OCI-LY7 (cell line): ENCODE data around the gene P2RX5. TPM values are rescaled to one million over a fixed set of nuclear protein-coding genes. Genes with fewer than 3 reads are reported as not detected.

Experiments
- BruUV-seq: library from RNA; stranded (reverse); fragments of 400-500 nt; replicated peaks from 2 replicates; lab custom pipeline; 2021; lab: Mats Ljungman, UMichigan
- CTCF ChIA-PET: fragments of 300-600 bp; sonication (Branson Sonifier 250); formaldehyde crosslinking; loops from one replicate; lab custom pipeline; 2022; ENCODE audit warnings: antibody characterized with exemption; ENCODE audit not compliant: unreplicated experiment; lab: Charles Lee
- POLR2A ChIA-PET: fragments of 300-600 bp; sonication (Branson Sonifier 250); formaldehyde crosslinking; loops from one replicate; lab custom pipeline; 2022; ENCODE audit warnings: antibody characterized with exemption; lab: Charles Lee
- DNase-seq: peaks from one replicate; pipeline ENCODE4 v3.0.0-alpha.2; 2015; ENCODE audit warnings: low spot score
- H2AFZ ChIP-seq: fragments of 200-600 bp; sonication (generic), shearing (Covaris generic); 2 replicates; pipeline ENCODE4 v1.6.1; 2014; ENCODE audit warnings: mild to moderate bottlenecking, antibody characterized with exemption, low read length, moderate library complexity
- H3K27ac ChIP-seq: fragments of 200-600 bp; sonication (generic); 2 replicates; pipeline ENCODE4 v1.5.1; 2014; ENCODE audit warnings: mixed run types, low read depth, mild to moderate bottlenecking, moderate library complexity, low read length, inconsistent platforms; ENCODE audit not compliant: poor library complexity, severe bottlenecking
- H3K36me3 ChIP-seq: fragments of 200-600 bp; sonication (generic); 2 replicates; pipeline ENCODE4 v1.6.1; 2014; ENCODE audit warnings: mild to moderate bottlenecking, antibody characterized with exemption, low read length, moderate library complexity, mixed read lengths; ENCODE audit not compliant: insufficient read depth
- H3K4me1 ChIP-seq: fragments of 200-600 bp; sonication (generic); 2 replicates; pipeline ENCODE4 v1.5.1; 2014; ENCODE audit warnings: mild to moderate bottlenecking, low read length; ENCODE audit not compliant: insufficient read depth, poor library complexity, severe bottlenecking
- H3K4me2 ChIP-seq: fragments of 200-600 bp; sonication (generic); 2 replicates; pipeline ENCODE4 v1.6.1; 2014; ENCODE audit warnings: mild to moderate bottlenecking, low read length
- H3K4me3 ChIP-seq: fragments of 200-600 bp; sonication (generic); 2 replicates; pipeline ENCODE4 v1.5.1; 2014; ENCODE audit warnings: mild to moderate bottlenecking, low read depth, low read length; ENCODE audit not compliant: poor library complexity, severe bottlenecking
- H3K79me2 ChIP-seq: fragments of 200-600 bp; sonication (generic); 2 replicates; pipeline ENCODE4 v1.6.1; 2016; ENCODE audit warnings: low read depth, mild to moderate bottlenecking, low read length, moderate library complexity, mixed read lengths; ENCODE audit not compliant: insufficient read depth
- H3K9me2 ChIP-seq: fragments of 200-600 bp; sonication (generic); 2 replicates; pipeline ENCODE4 v1.6.1; 2016; ENCODE audit warnings: mild to moderate bottlenecking, low read length, mixed read lengths; ENCODE audit not compliant: insufficient read depth
- H3K9me3 ChIP-seq: fragments of 200-600 bp; sonication (generic); 2 replicates; pipeline ENCODE4 v1.6.1; 2014; ENCODE audit warnings: mild to moderate bottlenecking, mixed run types, low read length, mixed read lengths
- H4K20me1 ChIP-seq: fragments of 200-600 bp; sonication (generic); 2 replicates; pipeline ENCODE4 v1.6.1; 2014; ENCODE audit warnings: mild to moderate bottlenecking, antibody characterized with exemption, low read length, moderate library complexity, mixed read lengths; ENCODE audit not compliant: insufficient read depth
- EZH2phosphoT487 ChIP-seq: fragments of 200-600 bp; sonication (generic); IDR thresholded peaks from 2 replicates; pipeline ENCODE4 v1.6.1; 2018; ENCODE audit warnings: low read depth, borderline replicate concordance, mild to moderate bottlenecking, mixed run types, antibody characterized with exemption, low read length, moderate library complexity, mixed read lengths
- intact Hi-C: fragments of 100-400 bp; cut with micrococcal nuclease; formaldehyde crosslinking; loops from one replicate; pipeline ENCODE4 v1.10.0; 2022; ENCODE audit not compliant: unreplicated experiment
- total RNA-seq, 2 experiments: library from RNA; depleted of rRNA in 1 of 2; stranded (reverse); fragments of >200 nt in 1 of 2; shearing (Covaris generic) in 1 of 2; gene quantifications; 2 replicates each; pipeline ENCODE4 v1.2.3, GENCODE V29; 2014 to 2022
- TF ChIP-seq, protein P1 (sequence below): fragments of 200-600 bp; sonication (generic); conservative IDR thresholded peaks from 2 replicates; pipeline ENCODE4 v1.5.1; 2014; ENCODE audit warnings: mild to moderate bottlenecking, antibody characterized with exemption, low read length, moderate library complexity, mixed read lengths

Gene P2RX5
- total RNA-seq, 2 experiments from 2014 or later = 150 to 195 TPM

DNA sequence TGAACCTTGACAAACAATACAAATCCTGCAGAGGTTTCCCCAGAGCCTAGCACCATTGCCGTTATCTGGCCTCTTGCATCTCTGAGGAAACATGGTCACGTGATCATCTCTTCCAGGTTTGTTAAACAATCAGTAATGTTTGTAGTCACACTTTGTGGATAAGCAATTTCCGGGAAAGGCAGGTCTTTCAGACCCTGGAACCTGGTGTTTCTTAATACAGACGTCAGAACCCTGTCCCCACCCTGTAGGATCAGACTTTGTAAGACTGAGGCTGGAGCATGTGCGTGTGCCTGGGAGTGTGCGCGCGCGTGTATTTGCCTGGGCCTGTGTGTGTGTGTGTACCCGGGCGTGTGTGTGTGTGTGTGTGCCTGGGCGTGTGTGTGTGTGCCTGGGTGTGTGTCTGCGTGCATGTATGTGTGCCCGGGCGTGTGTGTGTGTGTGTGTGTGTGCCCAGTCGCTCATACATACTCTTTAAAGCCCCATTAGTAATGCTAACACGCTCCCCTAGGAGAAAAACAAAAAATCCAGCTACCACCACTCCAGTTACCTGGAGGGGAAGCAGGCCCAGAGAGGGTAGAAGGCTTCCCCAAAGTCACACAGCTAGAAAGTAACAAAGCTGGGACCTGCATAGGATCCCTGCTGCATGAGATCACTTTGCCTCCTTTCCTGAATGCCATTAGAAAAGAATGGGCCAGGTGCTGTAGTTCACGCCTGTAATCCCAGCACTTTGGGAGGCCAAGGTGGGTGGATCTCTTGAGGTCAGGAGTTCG is 54.1 kb downstream of the P2RX5 start:
- Histone ChIP-seq H3K9me3 (no peaks in the 10 kb centered on the region), H3K79me2 (no peaks in the 10 kb centered on the region), H3K4me2 (no peak overlapping the region), H4K20me1 (no peaks in the 10 kb centered on the region), H3K9me2 (no peaks in the 10 kb centered on the region), H2AFZ (no peak overlapping the region), H3K4me3 (no peak overlapping the region), H3K4me1 (peaks cover 35% of the 10 kb centered on the region), H3K27ac (no peak overlapping the region), H3K36me3 (no peaks in the 10 kb centered on the region)
- no TSS peak for BruUV-seq
- intact Hi-C loops = no loop called here
- no peak for TF ChIP-seq EZH2phosphoT487
- DNase-seq = no peak
- ChIA-PET CTCF (no interaction called here), POLR2A (no interaction called here)

GRCh38 chr17:3641014-3641413 is 54.9 kb downstream of the P2RX5 start:
- no peaks in the 10 kb centered on the region for H4K20me1 ChIP-seq
- H3K79me2 ChIP-seq = no peaks in the 10 kb centered on the region
- no peaks in the 10 kb centered on the region for H3K9me2 ChIP-seq
- H3K4me2 ChIP-seq = no peak overlapping the region
- no peak overlapping the region for H2AFZ ChIP-seq
- H3K27ac ChIP-seq = no peak overlapping the region
- H3K9me3 ChIP-seq = no peaks in the 10 kb centered on the region
- no peaks in the 10 kb centered on the region for H3K36me3 ChIP-seq
- peaks cover 26% of the 10 kb centered on the region for H3K4me1 ChIP-seq
- intact Hi-C loops = no loop called here
- POLR2A ChIA-PET = no interaction called here
- no peak for DNase-seq
- no TSS peak for BruUV-seq
- no peak for TF ChIP-seq EZH2phosphoT487
- TF ChIP-seq, protein P1, sequence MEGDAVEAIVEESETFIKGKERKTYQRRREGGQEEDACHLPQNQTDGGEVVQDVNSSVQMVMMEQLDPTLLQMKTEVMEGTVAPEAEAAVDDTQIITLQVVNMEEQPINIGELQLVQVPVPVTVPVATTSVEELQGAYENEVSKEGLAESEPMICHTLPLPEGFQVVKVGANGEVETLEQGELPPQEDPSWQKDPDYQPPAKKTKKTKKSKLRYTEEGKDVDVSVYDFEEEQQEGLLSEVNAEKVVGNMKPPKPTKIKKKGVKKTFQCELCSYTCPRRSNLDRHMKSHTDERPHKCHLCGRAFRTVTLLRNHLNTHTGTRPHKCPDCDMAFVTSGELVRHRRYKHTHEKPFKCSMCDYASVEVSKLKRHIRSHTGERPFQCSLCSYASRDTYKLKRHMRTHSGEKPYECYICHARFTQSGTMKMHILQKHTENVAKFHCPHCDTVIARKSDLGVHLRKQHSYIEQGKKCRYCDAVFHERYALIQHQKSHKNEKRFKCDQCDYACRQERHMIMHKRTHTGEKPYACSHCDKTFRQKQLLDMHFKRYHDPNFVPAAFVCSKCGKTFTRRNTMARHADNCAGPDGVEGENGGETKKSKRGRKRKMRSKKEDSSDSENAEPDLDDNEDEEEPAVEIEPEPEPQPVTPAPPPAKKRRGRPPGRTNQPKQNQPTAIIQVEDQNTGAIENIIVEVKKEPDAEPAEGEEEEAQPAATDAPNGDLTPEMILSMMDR = no peak
- CTCF ChIA-PET = no interaction called here
- no peak overlapping the region for H3K4me3 ChIP-seq

- TF ChIP-seq EZH2phosphoT487 = no peak
- TF ChIP-seq, protein P1 = peak; percentile 28; the same call in 1 of the 2 replicates
- peak overlapping the region; percentile 28; the same call in 1 of the 2 replicates for H3K4me2 ChIP-seq
- no peaks in the 10 kb centered on the region for H4K20me1 ChIP-seq
- H3K36me3 ChIP-seq = no peaks in the 10 kb centered on the region
- H3K79me2 ChIP-seq = no peaks in the 10 kb centered on the region; the same call in 1 of the 2 replicates
- H3K4me3 ChIP-seq = no peak overlapping the region
- peak overlapping the region; percentile 30 for H3K27ac ChIP-seq
- no peak overlapping the region for H2AFZ ChIP-seq
- no peaks in the 10 kb centered on the region for H3K9me3 ChIP-seq
- no peaks in the 10 kb centered on the region for H3K9me2 ChIP-seq
- CTCF ChIA-PET = no interaction called here
- DNase-seq = peak; percentile 51
- BruUV-seq = TSS peak; percentile 49
- H3K4me1 ChIP-seq = peaks cover 17% of the 10 kb centered on the region
- intact Hi-C loops = no loop called here
- POLR2A ChIA-PET = interaction anchor here (0.6 kb wide), 1 partner anchor 46 kb away, joined by 9 read pairs; no protein-coding TSS in a partner anchor
Measured at GRCh38 chr17:3639981-3640596, 55.9 kb downstream of the P2RX5 start.
